VCaP (cell line): Measurements from ENCODE around the gene TPPP.
A peak's percentile ranks its signal among the peaks of the same experiment; 100 is the strongest.

Source experiments
- H3K27ac ChIP-seq: fragments of 450-650 bp; 2 replicates; pipeline ENCODE4 v1.5.1; 2017
- CTCF ChIP-seq: fragments of 450-650 bp; conservative IDR thresholded peaks from 2 replicates; pipeline ENCODE4 v1.5.1; 2017; ENCODE audit warnings: mild to moderate bottlenecking, moderate library complexity

Gene TPPP

GRCh38 chr5:652773-653350 is 40.3 kb downstream of the TPPP start:
- no peak for TF ChIP-seq CTCF

GRCh38 chr5:652023-652515 is 41.1 kb downstream of the TPPP start:
- H3K27ac ChIP-seq = peak overlapping the region; percentile 54
- no peak for TF ChIP-seq CTCF

More at GRCh38 chr5:652773-653350, 40.3 kb downstream of the TPPP start:
- peak overlapping the region; percentile 54 for H3K27ac ChIP-seq

- no peak for TF ChIP-seq CTCF
- peak overlapping the region; percentile 54 for H3K27ac ChIP-seq
Observed at GRCh38 chr5:651296-652022, 41.7 kb downstream of the TPPP start.

- TF ChIP-seq CTCF = no peak
- H3K27ac ChIP-seq = no peak overlapping the region
Observed at GRCh38 chr5:647727-648126, 45.4 kb downstream of the TPPP start.

- H3K27ac ChIP-seq = no peak overlapping the region
- TF ChIP-seq CTCF = no peak
Observed at GRCh38 chr5:647311-647710, 45.8 kb downstream of the TPPP start.

GRCh38 chr5:646396-647201 is 46.6 kb downstream of the TPPP start:
- no peak overlapping the region for H3K27ac ChIP-seq
- no peak for TF ChIP-seq CTCF

GRCh38 chr5:645421-645820 is 47.7 kb downstream of the TPPP start:
- no peak overlapping the region for H3K27ac ChIP-seq

More at GRCh38 chr5:645421-645820, 47.7 kb downstream of the TPPP start:
- no peak for TF ChIP-seq CTCF
